A673 (cell line): ENCODE results near the gene POU2AF1.

Source experiments
- CTCF ChIP-seq: fragments of 300-800, 200-600 bp; sonication (generic); conservative IDR thresholded peaks from 2 replicates; pipeline ENCODE4 v1.5.1; 2017; ENCODE audit warnings: low read depth, mild to moderate bottlenecking, antibody characterized with exemption, low read length, moderate library complexity, mixed read lengths
- EZH2 ChIP-seq: fragments of 200-600 bp; sonication (generic); IDR thresholded peaks from 2 replicates; pipeline ENCODE4 v1.6.1; 2017; ENCODE audit warnings: borderline replicate concordance, low read depth, mild to moderate bottlenecking, mixed read lengths, antibody characterized with exemption, low read length; ENCODE audit not compliant: poor library complexity, severe bottlenecking

- TF ChIP-seq CTCF (no peak), EZH2 (no peak)
Observed at GRCh38 chr11:111403051-111403726, 24.1 kb upstream of the POU2AF1 start.
